ENCODE measurements around the gene SPIRE1.

DNA sequence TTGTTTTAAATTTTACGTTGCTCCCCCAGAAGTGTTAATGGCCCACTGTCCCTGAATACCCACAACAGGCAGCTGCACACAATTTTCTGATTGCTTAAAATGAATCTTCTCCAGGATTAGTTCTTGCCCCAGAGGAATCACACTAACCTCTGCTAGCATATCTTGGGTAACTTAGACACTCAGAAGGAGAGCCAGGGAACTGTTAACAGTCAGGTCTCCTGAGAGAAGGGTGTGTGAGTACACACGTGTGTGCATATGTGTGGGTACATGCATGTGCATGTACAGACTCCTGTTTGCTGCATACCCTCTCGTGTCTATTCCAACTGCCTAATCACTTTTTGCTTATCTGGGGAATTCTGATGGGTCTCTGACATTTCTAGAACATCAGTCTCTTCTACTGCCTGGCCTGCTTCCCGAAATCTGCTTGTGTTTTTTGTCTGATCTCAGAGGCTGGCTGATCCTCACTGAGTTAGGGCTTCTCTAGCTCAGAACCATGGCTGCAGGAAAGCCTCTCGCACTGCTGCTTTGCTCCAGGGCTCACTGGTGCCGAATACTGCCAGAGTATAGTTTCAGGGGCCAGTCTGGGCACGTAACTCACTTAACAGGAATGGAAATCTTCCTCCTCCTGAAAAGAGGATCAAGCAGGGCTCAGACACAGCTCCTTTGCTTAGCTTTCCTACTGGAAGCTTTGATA, 187.4 kb downstream of the SPIRE1 start:
- TF ChIP-seq, protein P1, sequence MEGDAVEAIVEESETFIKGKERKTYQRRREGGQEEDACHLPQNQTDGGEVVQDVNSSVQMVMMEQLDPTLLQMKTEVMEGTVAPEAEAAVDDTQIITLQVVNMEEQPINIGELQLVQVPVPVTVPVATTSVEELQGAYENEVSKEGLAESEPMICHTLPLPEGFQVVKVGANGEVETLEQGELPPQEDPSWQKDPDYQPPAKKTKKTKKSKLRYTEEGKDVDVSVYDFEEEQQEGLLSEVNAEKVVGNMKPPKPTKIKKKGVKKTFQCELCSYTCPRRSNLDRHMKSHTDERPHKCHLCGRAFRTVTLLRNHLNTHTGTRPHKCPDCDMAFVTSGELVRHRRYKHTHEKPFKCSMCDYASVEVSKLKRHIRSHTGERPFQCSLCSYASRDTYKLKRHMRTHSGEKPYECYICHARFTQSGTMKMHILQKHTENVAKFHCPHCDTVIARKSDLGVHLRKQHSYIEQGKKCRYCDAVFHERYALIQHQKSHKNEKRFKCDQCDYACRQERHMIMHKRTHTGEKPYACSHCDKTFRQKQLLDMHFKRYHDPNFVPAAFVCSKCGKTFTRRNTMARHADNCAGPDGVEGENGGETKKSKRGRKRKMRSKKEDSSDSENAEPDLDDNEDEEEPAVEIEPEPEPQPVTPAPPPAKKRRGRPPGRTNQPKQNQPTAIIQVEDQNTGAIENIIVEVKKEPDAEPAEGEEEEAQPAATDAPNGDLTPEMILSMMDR (conservative IDR thresholded peaks at IDR 0.05; ENCODE audit: low read length) = no peak
- no peak for TF ChIP-seq EZH2phosphoT487 (IDR thresholded peaks at IDR 0.05; ENCODE audit: borderline replicate concordance)

Measured in Loucy (cell line).